GOT3 (cell line): ENCODE results near the gene KCNJ16.

ENCODE experiments used
- DNase-seq: peaks from one replicate; lab custom pipeline; 2025; ENCODE audit warnings: mixed read lengths; lab: John Stamatoyannopoulos, UW

The KCNJ16 gene

DNA sequence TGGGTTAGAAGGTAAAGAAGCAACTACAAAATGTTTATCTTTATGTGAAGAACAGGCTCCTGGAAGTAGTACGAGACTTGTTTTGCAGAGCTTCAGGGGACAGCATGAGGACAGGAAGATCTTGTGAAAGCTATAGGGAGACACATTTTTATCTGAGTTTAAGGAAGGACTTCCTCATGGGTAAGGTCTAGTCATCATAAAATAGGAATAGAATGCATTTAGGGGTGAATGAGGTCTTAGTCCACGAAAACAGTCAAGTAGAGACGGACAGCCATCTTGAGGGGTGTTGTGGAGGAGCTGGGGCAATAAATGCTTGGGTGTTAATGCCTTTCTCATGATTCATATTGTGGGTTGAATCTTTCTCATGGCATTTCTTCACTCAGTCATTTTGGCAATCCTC is 24.3 kb downstream of the KCNJ16 start:
- DNase-seq: no peak

DNA sequence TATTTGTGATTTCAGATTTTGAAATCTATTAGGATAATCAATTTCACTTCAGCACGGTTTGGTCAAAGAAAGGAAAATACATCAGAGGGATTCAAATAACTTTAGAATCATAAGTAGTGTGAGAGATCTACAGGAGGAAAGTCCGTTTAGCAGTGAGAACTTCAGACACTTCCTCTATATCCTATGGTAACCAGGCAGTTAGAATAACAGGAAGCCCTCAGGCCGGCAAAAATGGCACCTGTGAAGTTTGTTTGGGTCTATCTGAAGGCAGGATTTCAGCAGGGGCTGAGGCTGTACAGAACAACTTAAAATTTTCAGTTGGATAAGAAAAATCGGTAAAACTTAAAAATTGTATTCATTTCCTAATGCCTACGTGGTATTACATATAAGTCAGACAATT is 24.9 kb downstream of the KCNJ16 start:
- DNase-seq: no peak

DNA sequence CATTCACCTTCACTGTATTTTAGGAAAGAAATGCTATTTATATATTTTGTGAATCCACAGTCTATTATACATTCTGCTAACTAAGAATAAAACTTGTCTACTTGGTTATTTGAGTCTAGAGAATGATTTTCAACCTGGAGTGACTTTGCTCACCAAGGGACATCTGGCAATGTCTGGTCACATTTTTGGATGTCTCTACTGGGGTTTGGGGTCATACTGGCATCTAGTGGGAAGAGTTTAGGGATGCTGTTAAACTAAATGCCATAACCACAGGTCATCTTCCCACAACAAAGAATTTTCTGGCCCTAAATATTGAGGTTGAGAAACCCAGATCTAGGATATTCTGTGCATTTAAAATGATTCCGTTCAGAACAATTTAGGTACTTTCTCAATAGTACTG is 26.0 kb downstream of the KCNJ16 start:
- DNase-seq: no peak

DNA sequence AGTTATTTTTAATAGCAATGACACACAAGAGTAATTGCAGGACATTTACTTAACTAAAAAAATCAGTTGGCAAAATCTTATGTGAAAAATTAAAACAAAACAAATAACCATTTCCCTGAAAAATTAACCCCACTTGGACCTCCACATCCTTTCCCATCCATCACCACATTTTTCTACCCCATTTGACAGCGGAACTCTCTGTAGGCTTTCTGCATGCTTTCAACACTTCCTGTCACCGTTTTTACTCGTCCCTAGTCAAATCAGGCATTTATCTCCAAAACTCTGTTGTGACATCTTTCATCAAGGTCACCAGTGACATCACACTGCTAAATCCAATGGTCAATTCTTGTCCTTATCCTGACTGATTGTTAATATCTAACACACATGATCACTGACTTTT is 27.5 kb downstream of the KCNJ16 start:
- DNase-seq: no peak

DNA sequence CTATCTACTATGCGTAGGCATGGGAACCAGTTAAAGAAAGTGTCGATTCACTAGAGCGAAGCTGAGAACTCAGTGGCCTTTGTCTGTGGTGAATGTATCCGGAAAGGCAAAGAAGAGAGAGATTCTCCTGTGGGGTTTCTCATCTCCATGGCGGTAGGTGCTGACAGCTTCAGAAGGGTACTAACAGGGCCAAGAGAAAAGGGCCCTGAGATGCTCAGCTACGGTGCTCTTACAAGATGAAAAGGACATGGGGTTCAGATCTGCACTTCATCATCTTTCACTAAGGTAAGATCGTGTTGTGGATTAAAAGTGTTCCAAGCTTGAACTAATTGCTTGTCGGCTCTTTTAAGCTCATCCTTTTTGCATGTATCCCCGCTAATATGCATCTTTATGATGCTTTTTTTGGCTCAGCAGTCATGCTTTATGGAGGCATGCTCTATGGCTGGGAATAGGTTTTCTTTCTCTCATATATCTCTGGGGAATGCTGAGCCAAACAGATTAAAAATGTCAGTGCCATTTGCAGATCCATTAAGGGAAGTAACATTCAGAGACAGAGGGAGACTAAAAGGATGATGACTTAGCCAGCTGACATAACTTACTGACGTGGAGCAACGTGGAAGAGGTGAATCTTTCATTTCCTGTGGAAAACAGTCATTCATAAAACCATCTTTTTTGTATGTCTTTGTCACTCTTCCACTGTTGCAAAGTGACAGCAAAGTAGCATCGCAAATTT is 29.9 kb downstream of the KCNJ16 start:
- no peak for DNase-seq

DNA sequence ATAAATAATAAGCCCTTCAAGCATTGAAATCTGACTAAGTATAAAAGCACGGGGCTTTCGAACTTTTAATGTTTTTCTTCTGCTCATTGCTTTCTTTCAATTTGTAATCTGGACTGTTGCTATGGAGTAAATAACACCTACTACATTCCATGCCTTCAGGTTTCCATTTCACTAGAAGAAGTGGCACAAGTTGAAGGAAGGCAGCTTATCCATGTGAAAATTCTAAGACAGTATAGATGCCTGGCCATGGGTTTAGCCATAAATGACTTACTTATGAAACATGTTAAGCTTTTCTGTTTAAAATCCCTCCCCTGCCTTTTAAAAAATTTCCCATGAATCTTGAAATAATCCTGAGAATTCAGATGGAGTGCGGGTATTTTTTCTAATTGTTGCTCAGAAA is 30.6 kb downstream of the KCNJ16 start:
- no peak for DNase-seq

DNA sequence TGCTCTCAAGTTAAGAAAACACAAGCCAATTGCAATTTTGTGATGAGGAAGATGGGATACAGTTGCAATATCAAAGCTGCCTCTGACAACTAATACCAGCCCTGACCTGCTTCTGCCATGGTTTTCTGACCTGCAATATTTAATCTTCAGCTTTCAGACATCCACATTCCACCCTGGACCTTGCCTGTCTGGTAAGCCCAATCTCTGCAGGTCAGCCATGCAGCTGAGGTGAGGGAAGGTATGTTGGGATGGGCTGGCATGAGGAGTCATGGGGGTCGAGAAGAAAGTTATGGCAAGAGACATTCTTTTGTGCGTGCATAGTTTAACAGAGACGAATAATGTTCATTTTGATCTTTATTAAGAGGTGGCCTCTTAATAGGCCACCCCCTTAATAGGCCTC is 31.5 kb downstream of the KCNJ16 start:
- DNase-seq: no peak

DNA sequence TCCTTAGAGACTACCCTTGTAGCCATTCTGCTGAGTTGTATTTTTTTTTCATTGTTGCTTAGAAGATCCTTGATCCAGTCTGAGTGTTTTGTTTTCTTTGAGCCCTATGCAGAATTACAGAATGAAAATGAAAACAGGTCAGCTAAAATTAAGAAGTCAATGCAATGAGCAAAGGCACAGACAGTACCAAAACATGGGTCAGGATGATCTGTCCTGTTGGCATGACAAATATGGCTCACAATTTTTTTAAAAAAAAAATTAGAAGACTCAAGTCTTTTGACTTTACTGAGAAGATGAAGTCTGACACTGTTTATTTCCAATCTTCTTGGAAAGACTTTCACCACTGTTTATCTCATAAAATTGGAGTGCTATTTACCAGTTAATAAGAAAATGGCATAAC is 32.4 kb downstream of the KCNJ16 start:
- no peak for DNase-seq

DNA sequence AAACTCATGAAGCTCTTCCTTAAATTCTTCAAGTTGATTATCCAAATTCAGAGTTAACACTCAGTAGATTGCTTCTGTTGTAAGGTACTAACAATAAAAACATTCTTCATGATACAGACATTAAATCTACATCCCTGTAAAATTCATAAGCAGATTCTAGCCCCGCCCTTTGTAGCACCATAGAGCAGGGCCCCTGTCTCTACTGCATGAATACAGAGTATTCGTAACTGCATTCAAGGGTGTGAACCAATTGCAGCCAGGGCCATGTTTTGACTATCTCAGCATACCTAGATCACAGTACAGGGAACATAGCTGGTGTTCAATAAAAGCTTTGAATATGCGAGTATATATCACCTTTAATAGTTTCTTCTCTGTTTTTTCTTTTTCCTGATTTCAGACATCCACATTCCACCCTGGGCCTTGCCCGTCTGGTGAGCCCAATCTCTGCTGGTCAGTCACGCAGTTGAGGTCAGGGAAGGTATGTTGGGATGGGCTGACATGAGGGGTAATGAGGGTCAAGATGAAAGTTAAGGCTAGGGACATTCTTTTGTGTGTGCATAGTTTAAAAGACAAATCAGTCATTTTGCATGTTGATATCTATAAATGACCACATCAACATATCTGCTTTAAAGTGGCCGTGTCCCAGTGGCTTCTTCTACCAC is 33.0 kb downstream of the KCNJ16 start:
- no peak for DNase-seq

DNA sequence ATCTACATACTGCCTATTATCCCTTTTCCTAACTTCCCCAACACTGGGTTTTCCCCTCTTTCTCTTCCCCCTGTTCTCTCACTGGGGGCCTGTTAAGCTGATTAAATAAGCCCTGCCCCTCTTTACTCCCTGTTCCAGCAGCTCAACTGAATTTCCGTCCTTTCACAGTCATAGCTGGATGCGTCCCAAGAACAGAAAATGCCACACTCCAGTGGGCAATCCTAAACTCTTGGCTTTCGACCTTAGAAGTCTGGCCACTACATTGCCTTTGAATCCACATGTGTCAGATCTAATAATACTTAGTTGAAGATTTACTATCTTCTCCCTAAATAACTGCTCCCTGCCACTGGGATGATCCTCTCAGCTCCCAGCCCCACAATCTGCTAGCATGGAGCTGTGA is 34.5 kb downstream of the KCNJ16 start:
- no peak for DNase-seq

DNA sequence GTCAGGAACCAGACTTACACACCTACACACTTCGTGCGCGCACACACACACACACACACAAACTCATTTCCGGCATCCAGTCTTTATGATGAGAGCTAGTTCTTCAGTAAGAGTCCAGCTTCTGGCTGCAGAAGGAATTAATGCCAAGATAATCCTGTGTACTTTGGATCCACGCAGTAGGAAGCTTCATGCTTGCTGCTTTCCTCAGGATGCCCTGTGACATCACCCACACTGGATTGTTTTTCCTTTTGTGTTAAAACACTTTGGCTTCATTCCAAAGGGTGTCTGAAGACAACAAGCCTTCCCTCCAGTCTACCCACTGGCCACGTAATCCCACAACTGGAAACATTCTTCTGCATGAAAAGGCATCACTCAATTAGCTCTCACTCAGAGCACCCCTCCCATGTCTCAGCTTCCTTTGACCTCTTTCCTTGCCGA is 35.4 kb downstream of the KCNJ16 start:
- DNase-seq: no peak

DNA sequence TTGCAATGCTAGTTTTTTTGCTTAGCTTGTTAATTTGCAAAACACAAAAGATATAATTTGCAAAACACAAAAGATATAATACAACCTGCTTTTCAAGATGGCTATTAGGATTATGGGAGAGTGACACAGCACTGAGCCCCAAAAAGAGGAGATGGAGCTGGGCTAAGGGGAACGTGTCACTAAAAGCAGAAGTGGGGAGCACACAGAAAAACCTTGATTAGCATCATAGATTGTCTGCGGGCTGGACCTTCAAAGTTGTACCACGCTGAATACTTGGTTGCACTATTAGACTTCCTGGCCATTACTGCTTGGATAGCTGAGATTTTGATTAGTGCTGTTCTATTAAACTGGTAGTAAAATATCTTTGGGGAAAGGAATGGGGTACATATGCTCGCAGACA is 36.2 kb downstream of the KCNJ16 start:
- no peak for DNase-seq

DNA sequence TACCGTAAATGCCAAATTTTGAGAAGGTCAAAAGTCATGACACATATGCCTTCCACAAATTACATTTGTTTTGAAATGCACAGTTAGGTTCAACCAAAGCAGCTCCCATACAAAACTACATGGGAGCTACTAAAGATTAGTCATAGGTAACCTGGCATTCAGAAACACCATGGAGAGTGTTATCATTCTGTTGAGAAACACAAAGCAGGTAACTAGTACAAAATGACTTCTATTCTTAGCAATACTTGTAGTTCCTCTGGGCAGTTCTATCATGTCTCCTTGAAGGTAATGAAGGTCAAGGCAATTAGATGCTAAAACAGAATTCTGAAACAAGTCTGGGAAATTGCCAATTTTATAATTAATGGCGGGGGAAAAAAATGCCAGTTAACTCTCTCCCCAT is 39.4 kb downstream of the KCNJ16 start:
- no peak for DNase-seq

DNA sequence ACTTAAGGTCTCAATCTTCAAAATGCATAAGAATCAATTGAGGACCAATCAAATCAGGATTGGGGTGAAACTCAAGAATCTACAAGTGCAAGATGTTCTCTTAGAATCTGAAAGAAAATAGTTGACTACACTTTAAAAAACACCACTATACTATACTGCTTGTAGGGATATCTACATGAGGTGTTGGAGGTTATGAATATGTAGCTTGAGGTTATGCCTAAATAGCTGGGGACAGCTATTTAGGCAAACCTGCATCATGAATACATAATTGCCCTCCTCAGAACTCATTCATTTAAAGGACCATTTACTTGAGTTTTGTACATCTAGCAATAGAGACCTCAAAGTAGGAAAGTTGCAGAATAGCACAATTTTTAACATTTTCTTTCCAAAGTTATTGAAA is 40.1 kb downstream of the KCNJ16 start:
- DNase-seq: no peak

DNA sequence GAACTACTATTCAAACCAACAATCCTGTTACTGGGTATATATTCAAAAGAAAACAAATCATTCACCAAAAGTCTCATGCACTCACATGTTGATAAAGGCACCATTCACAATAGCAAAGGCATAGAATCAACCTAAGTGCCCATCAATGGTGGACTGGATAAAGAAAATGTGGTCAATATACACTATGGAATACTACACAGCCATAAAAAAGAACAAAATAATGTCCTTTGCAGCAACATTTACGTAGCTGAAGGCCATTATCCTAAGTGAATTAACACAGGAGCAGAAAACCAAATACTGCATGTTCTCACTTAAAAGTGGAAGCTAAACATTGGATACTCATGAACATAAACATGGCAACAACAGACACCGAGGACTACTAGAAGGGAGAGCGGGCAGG is 41.9 kb downstream of the KCNJ16 start:
- DNase-seq: no peak

DNA sequence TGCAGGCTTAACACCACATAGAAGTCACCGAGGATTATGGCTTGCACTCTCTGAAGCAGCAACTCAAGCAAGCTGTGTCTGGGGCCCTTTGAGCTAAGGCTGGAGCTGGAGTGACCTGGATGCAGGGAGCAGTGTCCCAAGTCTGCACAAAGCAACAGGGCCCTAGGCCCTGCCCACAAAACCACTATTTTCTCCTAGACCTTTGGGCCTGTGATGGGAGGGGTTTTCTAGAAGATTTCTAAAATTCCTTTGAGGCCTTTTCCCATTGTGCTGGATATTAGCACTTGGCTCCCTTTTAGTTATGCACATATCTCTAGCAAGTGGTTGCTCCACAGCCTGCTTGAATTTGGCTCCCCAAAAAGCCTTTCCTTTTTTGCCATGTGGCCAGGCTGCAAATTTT is 44.5 kb downstream of the KCNJ16 start:
- DNase-seq: no peak

DNA sequence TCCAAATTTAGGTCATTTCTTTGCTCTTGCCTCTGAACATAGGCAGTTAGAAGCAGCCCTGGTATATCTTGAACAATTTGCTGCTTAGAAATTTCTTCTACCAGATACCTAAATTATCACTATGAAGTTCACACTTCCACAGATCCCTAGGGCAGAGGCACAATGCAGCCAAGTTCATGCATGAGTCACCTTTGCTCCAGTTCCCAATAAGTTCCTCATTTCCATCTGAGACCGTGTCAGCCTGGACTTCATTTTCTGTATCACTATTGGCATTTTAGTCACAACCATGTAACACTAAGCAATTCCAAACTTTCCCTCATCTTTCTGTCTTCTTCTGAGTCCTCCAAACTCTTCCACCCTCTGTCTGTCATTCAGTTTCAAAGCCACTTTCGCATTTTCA is 45.0 kb downstream of the KCNJ16 start:
- DNase-seq: no peak

DNA sequence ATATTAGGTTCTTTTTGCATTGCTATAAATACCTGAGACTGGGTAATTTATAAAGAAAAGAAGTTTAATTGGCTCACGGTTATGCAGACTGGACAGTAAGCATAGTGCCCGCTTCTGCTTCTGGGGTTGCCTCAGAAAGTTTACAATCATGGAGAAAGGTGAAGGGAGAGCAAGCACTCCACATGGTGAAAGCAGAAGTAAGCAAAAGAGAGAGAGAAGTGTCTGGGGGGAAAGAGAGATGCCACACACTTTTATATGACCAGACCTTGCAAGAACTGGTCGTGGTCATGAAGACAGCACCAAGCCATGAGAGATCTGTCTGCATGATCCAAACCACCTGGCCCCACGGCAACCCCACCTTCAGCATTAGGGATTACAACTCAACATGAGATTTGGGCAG is 45.4 kb downstream of the KCNJ16 start:
- DNase-seq: no peak

DNA sequence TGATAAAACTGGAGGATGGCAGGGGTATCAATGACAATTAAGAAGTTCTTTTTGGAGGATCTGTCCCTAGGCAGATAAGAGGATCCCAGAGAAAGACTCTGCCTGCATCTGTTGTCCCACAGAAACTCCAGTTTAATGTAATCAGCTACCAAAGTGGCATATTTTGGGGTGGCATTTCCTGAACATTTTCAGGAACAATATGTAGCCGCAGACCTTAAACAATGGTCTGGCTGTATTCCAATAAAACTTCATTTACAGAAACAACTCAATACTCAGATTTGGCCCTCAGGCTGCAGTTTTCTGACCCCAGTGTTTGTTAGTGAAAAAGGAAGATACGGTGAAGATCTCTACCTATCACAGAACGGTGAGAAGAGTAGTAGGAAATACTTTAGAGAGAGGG is 46.1 kb downstream of the KCNJ16 start:
- no peak for DNase-seq

DNA sequence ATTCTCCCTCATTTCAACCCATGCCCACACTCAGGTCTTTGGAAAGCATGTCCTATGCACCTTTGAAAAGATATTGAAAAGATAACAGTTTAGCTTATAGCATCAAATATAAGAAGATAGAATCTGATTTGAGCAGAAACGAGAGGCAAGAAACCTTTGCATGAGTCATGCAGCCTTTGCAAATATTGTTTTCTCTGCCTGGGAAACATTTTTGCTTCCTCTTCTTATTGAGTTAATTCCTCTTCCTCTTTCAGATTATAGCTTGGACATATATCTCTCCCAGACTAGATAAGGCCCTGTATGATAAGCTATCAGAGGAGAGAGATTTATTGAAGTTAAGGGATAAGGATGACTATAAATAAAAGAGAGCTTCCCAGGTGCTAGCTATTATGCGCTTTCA is 48.2 kb downstream of the KCNJ16 start:
- DNase-seq: no peak

DNA sequence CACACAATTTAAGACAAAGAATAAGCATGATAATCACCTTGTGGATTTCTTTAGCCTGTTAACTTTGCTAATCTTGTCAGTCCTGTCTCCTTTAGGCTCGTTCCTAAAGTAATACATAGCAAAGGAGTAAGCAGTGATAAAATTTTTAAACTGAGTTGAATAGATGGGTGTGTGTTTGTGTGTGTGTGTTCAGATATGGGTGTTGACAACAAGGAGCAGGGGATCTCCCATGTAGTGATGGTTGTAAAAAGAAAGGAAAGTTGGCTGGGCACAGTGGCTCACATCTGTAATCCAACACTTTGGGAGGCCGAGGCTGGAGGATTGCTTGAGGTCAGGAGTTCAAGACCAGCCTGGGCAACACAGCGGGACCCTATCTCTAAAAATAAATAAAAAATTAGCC is 49.7 kb downstream of the KCNJ16 start:
- no peak for DNase-seq

DNA sequence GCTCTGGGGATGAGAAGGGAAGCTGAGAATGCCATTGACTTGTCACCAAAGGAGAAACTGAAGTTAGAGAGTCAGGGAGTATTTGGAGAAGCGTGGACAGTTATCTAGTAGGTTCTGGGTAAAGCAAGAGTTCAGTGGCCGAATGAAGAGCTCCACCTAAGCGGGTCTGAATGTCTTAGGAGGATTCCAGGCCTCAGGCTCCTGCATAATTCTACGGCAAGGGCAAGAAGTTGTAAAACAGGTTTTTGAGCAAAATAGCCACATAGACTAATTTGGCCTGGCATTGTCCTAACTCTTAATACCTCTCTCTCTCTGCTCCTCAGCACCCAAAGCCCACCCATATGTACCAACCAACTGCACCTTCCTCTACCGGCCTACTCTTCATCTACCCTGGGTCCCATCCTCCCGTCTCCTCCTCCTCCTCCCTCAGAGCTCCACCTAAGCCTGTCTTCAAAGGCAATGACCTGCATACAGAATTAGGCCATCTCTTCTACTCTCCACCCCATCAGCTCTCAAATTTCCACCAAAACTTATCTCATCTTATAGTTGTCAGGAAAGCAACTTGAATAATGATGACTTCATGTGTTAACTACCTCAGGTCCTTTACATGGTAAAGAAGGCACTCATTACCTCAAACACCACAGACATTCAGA is 52.3 kb downstream of the KCNJ16 start:
- no peak for DNase-seq

DNA sequence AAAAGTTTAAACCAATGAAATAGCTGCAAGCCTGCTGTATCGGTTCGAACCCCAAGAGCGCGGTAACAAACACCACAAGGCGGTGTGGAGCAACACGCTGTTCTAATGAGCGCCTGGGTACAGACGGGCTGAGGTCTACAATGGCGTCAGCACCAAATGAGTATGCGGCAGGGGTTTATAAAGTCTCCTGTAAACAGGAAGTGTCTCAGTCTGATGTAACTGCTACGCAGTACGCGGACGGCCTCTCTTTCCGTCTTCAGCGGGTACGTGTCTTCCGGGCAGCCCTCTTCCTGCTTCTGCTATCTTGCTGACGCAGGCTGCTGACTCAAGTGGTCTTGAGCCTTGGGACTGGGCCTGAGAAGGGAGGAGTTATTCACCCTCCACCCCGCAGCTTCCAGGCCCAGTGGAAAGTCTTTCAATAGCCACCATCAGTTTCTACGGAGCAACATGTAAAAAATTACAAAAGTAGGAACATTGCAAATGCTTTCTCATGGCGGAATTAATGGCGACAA is 53.8 kb downstream of the KCNJ16 start:
- DNase-seq: no peak
